Measurements from ENCODE around the gene SFSWAP. TPM values are rescaled to one million over a fixed set of nuclear protein-coding genes. Genes with fewer than 3 reads are reported as not detected.

The SFSWAP gene
- total and polyA plus RNA-seq, 8 donors, result 14.8 to 194 (median 45.2) TPM

DNA sequence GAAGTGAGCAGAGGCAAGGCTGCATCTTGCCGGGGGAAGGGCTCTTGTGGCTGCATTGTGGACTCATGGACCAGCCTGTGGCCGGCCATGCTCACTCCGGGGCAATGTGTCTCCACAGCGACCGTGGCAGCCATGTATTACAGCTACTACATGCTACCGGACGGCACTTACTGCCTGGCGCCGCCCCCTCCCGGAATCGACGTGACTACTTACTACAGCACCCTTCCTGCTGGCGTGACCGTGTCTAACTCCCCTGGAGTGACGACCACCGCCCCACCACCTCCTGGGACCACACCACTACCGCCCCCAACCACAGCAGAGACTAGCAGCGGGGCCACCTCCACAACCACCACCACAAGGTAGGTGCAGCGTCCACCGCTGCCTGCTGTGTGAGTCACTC is 42.1 kb downstream of the SFSWAP start:
- Histone ChIP-seq H3K27me3 (no peaks in the 10 kb centered on the region), H3K36me3 (peaks cover 51 to 100% (median 98%) of the 10 kb centered on the region in 4 donors), H3K4me1 (no peaks in the 10 kb centered on the region), H3K9me3 (no peaks in the 10 kb centered on the region), H3K4me3 (no peak overlapping the region), H3K27ac (no peak overlapping the region)
- no peak for DNase-seq
- 91 to 97% (median 95%) methylated on average over 7 to 20 of the region's 20 CpGs for WGBS, 5 donors
- TF ChIP-seq POLR2AphosphoS5 (IDR thresholded peaks at IDR 0.05) (no peak), EP300 (IDR thresholded peaks at IDR 0.05) (no peak), POLR2A (IDR thresholded peaks at IDR 0.05) (no peak)
- TF ChIP-seq, protein P1, sequence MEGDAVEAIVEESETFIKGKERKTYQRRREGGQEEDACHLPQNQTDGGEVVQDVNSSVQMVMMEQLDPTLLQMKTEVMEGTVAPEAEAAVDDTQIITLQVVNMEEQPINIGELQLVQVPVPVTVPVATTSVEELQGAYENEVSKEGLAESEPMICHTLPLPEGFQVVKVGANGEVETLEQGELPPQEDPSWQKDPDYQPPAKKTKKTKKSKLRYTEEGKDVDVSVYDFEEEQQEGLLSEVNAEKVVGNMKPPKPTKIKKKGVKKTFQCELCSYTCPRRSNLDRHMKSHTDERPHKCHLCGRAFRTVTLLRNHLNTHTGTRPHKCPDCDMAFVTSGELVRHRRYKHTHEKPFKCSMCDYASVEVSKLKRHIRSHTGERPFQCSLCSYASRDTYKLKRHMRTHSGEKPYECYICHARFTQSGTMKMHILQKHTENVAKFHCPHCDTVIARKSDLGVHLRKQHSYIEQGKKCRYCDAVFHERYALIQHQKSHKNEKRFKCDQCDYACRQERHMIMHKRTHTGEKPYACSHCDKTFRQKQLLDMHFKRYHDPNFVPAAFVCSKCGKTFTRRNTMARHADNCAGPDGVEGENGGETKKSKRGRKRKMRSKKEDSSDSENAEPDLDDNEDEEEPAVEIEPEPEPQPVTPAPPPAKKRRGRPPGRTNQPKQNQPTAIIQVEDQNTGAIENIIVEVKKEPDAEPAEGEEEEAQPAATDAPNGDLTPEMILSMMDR (IDR thresholded peaks at IDR 0.05), result no peak
- intact Hi-C loops (cut with DNase I; ENCODE audit: low total_unique reads), result no loop called here

DNA sequence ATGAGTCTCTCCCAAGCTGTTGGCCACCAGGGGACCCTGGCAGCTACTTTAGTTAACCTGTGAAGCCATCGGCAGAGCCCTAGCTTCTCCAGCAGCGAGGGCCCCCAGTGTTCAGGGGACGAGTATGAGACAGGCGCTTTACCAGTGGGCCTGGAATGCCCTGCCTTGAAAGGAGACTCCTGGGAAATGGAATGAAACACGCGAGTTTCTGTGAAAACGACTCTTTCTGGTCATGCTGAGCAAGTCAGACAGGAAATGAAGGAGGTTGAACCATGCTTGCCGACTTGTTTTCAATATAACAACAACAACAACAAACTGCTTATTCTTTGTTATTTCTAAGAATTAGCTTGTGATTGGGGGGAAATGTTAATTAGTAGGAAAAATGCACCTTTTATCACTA is 42.9 kb downstream of the SFSWAP start:
- Histone ChIP-seq H3K27me3 (no peaks in the 10 kb centered on the region), H3K4me1 (no peaks in the 10 kb centered on the region), H3K9me3 (no peaks in the 10 kb centered on the region), H3K4me3 (no peak overlapping the region), H3K36me3 (peaks cover 52 to 100% (median 98%) of the 10 kb centered on the region in 4 donors), H3K27ac (no peak overlapping the region)
- no peak for DNase-seq
- intact Hi-C loops (cut with DNase I; ENCODE audit: low total_unique reads), result no loop called here
- 97 to 99% (median 97%) methylated on average over 8 of the region's 8 CpGs for WGBS, 5 donors
- TF ChIP-seq POLR2AphosphoS5 (IDR thresholded peaks at IDR 0.05) (no peak), EP300 (IDR thresholded peaks at IDR 0.05) (no peak), POLR2A (IDR thresholded peaks at IDR 0.05) (no peak)
- TF ChIP-seq, protein P1 (IDR thresholded peaks at IDR 0.05), result no peak

DNA sequence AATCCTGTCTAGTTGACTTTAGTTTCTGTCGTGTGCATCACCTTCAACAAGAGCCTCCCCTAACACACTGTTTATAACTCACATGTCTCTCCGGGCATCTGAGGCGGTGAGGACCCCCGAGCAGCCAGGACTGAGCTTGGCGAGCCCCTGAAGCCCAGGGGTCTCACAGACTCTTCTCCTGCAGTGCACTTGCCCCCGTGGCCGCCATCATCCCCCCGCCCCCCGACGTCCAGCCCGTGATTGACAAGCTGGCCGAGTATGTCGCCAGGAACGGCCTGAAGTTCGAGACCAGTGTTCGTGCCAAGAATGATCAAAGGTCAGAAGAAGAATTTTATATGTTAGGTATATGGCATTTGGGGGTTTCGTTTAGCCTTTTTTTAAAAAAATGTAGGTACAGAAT is 43.3 kb downstream of the SFSWAP start:
- Histone ChIP-seq H3K4me3 (no peak overlapping the region), H3K27ac (no peak overlapping the region), H3K27me3 (no peaks in the 10 kb centered on the region), H3K4me1 (no peaks in the 10 kb centered on the region), H3K36me3 (peaks cover 54 to 100% (median 98%) of the 10 kb centered on the region in 4 donors), H3K9me3 (no peaks in the 10 kb centered on the region)
- 95 to 99% (median 95%) methylated on average over 17 of the region's 17 CpGs for WGBS, 5 donors
- intact Hi-C loops (cut with DNase I; ENCODE audit: low total_unique reads), result no loop called here
- TF ChIP-seq EP300 (IDR thresholded peaks at IDR 0.05), result no peak
- TF ChIP-seq, protein P1 (IDR thresholded peaks at IDR 0.05), result no peak
- no peak for TF ChIP-seq POLR2AphosphoS5 (IDR thresholded peaks at IDR 0.05)
- no peak for TF ChIP-seq POLR2A (IDR thresholded peaks at IDR 0.05)
- no peak for DNase-seq

DNA sequence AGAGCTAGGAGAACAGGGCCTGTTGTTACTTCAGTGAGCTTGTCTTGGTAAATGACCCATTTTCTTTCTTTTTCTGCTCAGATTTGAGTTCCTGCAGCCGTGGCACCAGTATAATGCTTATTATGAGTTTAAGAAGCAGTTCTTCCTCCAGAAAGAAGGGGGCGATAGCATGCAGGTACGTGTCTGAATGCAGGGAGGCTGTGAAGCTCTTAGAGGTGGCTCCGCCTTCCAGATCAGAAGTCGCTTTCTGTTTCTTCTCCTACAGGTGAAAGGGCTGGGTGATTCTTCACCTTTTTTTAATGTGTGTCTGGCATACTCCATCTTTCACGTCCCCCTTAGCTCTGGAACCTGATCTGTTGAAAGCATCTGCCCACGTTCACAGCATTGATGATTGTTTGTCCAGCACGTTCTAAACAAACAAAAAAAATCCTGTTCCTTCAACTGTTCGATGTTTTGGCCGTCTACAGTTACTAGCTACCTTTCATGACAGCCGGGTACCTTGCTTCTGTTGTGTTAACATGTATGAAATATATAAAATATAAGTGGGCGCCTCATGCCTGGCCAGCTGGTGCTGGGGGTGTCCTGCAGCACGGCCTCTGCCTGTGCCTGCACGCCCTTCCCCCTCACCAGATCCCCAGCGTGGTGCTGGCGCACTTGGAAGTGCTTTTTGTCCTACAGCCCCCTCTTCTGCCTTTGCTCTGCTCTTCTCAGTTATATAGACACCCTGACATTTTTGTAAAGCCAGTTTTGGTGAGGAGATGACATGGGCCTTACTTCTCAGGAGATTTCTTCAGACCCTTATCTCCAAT is 44.6 kb downstream of the SFSWAP start:
- Histone ChIP-seq H3K9me3 (no peaks in the 10 kb centered on the region), H3K36me3 (peaks cover 54 to 97% (median 95%) of the 10 kb centered on the region in 4 donors), H3K4me1 (no peaks in the 10 kb centered on the region), H3K27ac (no peak overlapping the region), H3K27me3 (no peaks in the 10 kb centered on the region), H3K4me3 (no peak overlapping the region)
- 83 to 92% (median 88%) methylated on average over 16 of the region's 16 CpGs for WGBS, 5 donors
- DNase-seq, result no peak
- intact Hi-C loops (cut with DNase I; ENCODE audit: low total_unique reads), result no loop called here
- TF ChIP-seq, protein P1 (IDR thresholded peaks at IDR 0.05), result no peak
- TF ChIP-seq POLR2A (IDR thresholded peaks at IDR 0.05) (no peak), EP300 (IDR thresholded peaks at IDR 0.05) (no peak), POLR2AphosphoS5 (IDR thresholded peaks at IDR 0.05) (no peak)

All from stomach (tissue), 9 donors.